Stimulated activated CD8-positive, alpha-beta memory T cell treated with anti-CD3 and anti-CD28 coated beads, Interleukin-7, amount 100 ng/mL, for 1 hour (primary cell): ENCODE results near the gene HIPK2.

Experiments used
- DNase-seq, 2 donors: peaks; one replicate each; pipeline ENCODE4 v3.0.0-alpha.2; 2020; ENCODE audit warnings: low read depth in 2 of 2

HIPK2 gene

GRCh38 chr7:139591550-139592195 lies 186.1 kb downstream of the HIPK2 start:
- DNase-seq: no peak

GRCh38 chr7:139589474-139589873 lies 188.3 kb downstream of the HIPK2 start:
- DNase-seq: no peak

- no peak for DNase-seq
Observed at GRCh38 chr7:139588632-139589031, 189.2 kb downstream of the HIPK2 start.

GRCh38 chr7:139587535-139587934 lies 190.3 kb downstream of the HIPK2 start:
- no peak for DNase-seq

- DNase-seq: no peak
Observed at GRCh38 chr7:139586286-139586685, 191.5 kb downstream of the HIPK2 start.

GRCh38 chr7:139585042-139585441 lies 192.8 kb downstream of the HIPK2 start:
- DNase-seq: no peak

- DNase-seq: no peak
Observed at GRCh38 chr7:139583826-139584553, 193.8 kb downstream of the HIPK2 start.

GRCh38 chr7:139582671-139583155 lies 195.1 kb downstream of the HIPK2 start:
- no peak for DNase-seq

GRCh38 chr7:139582130-139582650 lies 195.6 kb downstream of the HIPK2 start:
- DNase-seq: no peak

- no peak for DNase-seq
Observed at GRCh38 chr7:139580435-139580834, 197.4 kb downstream of the HIPK2 start.

GRCh38 chr7:139576179-139576973 lies 201.4 kb downstream of the HIPK2 start:
- DNase-seq: no peak

GRCh38 chr7:139575338-139575680 lies 202.5 kb downstream of the HIPK2 start:
- no peak for DNase-seq

- DNase-seq: no peak
Observed at GRCh38 chr7:139574618-139575337, 203.0 kb downstream of the HIPK2 start.

- DNase-seq: no peak
Observed at GRCh38 chr7:139573871-139574270, 203.9 kb downstream of the HIPK2 start.

- no peak for DNase-seq
Observed at GRCh38 chr7:139572704-139573385, 205.0 kb downstream of the HIPK2 start.

GRCh38 chr7:139572071-139572470 lies 205.7 kb downstream of the HIPK2 start:
- DNase-seq: no peak

GRCh38 chr7:139571651-139572050 lies 206.1 kb downstream of the HIPK2 start:
- no peak for DNase-seq

- no peak for DNase-seq
Observed at GRCh38 chr7:139571190-139571589, 206.6 kb downstream of the HIPK2 start.

- no peak for DNase-seq
Observed at GRCh38 chr7:139570626-139571025, 207.2 kb downstream of the HIPK2 start.

GRCh38 chr7:139570119-139570518 lies 207.7 kb downstream of the HIPK2 start:
- DNase-seq: no peak
